ENCODE data around the gene SSB.

The SSB gene

GRCh38 chr2:169823996-169824372 lies 25.3 kb downstream of the SSB start:
- Histone ChIP-seq H2AFZ (ENCODE audit: low read length) (no peak overlapping the region), H3K4me1 (ENCODE audit: insufficient read depth, low read length, severe bottlenecking) (peaks cover 44% of the 10 kb centered on the region)

GRCh38 chr2:169824373-169825333 lies 26.0 kb downstream of the SSB start, which contains the start of gene METTL5:
METTL5 (minus strand) TSS chr2:169824905; CDS start chr2:169824597, 308 bp downstream.
- no peaks in the 10 kb centered on the region for H3K9me3 ChIP-seq (ENCODE audit: low read length)
- peak within 1 kb of the TSS; percentile 4; the same call in 1 of the 2 replicates for H2AFZ ChIP-seq (ENCODE audit: low read length)
- H3K9ac ChIP-seq (ENCODE audit: low read length) = peak within 1 kb of the TSS; percentile 81
- H3K4me1 ChIP-seq (ENCODE audit: insufficient read depth, low read length, severe bottlenecking) = peaks cover 48% of the 10 kb centered on the region
- peaks cover 42% of the 10 kb centered on the region for H3K79me2 ChIP-seq (ENCODE audit: insufficient read depth, low read length)
- H3F3A ChIP-seq (ENCODE audit: insufficient read depth, low read length) = 0 out of 2 replicates have a peak, but pooled peaks cover 2% of the 10 kb centered on the region
- peak within 1 kb of the TSS; percentile 80 for H3K4me3 ChIP-seq (ENCODE audit: low read depth, low read length, poor library complexity, severe bottlenecking)
- peak within 1 kb of the TSS; percentile 97 for H3K4me2 ChIP-seq (ENCODE audit: low read length)
- no peaks in the 10 kb centered on the region for H3K9me2 ChIP-seq (ENCODE audit: low read depth, low read length)
- H3K27ac ChIP-seq (ENCODE audit: low read depth, low read length, poor library complexity, severe bottlenecking) = peak within 1 kb of the TSS; percentile 3
- no peaks in the 10 kb centered on the region for H4K20me1 ChIP-seq (ENCODE audit: insufficient read depth, low read length)
- H3K36me3 ChIP-seq (ENCODE audit: insufficient read depth, low read length) = peaks cover 24% of the 10 kb centered on the region
- TF ChIP-seq EZH2 (IDR thresholded peaks at IDR 0.05; ENCODE audit: borderline replicate concordance, low read length) (no peak), CTCF (IDR thresholded peaks at IDR 0.05; ENCODE audit: low read length) (peak; percentile 99)
- no peaks in the 10 kb centered on the region for H3K27me3 ChIP-seq (ENCODE audit: insufficient read depth, low read length)

More at GRCh38 chr2:169823996-169824372, 25.3 kb downstream of the SSB start:
- Histone ChIP-seq H3K4me3 (ENCODE audit: low read depth, low read length, poor library complexity, severe bottlenecking) (peak overlapping the region; percentile 80), H3K27ac (ENCODE audit: low read depth, low read length, poor library complexity, severe bottlenecking) (no peak overlapping the region), H3K9me3 (ENCODE audit: low read length) (no peaks in the 10 kb centered on the region), H3K9me2 (ENCODE audit: low read depth, low read length) (no peaks in the 10 kb centered on the region), H3K4me2 (ENCODE audit: low read length) (peak overlapping the region; percentile 97), H3K27me3 (ENCODE audit: insufficient read depth, low read length) (no peaks in the 10 kb centered on the region), H3K79me2 (ENCODE audit: insufficient read depth, low read length) (peaks cover 39% of the 10 kb centered on the region), H3K9ac (ENCODE audit: low read length) (peak overlapping the region; percentile 81), H4K20me1 (ENCODE audit: insufficient read depth, low read length) (no peaks in the 10 kb centered on the region), H3F3A (ENCODE audit: insufficient read depth, low read length) (0 out of 2 replicates have a peak, but pooled peaks cover 2% of the 10 kb centered on the region), H3K36me3 (ENCODE audit: insufficient read depth, low read length) (peaks cover 29% of the 10 kb centered on the region)
- TF ChIP-seq EZH2 (IDR thresholded peaks at IDR 0.05; ENCODE audit: borderline replicate concordance, low read length) (no peak), CTCF (IDR thresholded peaks at IDR 0.05; ENCODE audit: low read length) (no peak)

DNA sequence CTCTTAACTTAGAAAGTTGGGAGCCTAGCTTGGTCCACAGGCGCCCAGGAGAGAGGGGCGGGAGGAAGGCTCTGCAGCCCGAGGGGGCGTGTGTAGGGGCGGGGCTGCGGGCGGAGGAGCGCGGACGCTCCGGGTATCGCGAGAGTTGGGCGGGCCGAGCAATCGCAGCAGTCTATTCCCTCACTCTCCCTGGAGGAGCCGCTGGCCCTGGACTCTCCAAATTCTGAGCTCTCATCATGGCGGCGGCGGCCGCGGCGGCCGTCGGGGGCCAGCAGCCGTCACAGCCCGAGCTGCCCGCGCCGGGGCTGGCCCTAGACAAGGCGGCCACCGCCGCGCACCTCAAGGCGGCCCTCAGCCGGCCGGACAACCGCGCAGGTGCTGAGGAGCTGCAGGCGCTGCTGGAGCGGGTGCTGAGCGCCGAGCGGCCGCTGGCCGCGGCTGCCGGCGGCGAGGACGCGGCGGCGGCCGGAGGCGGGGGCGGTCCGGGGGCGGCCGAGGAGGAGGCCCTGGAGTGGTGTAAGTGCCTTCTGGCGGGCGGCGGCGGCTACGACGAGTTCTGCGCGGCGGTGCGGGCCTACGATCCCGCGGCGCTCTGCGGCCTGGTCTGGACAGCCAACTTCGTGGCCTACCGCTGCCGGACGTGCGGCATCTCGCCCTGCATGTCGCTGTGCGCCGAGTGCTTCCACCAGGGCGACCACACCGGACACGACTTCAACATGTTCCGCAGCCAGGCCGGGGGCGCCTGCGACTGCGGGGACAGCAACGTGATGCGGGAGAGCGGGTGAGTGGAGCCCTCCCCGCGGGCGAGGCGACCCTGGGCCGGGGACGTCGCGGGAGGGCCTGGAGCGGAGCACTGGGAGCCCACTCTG lies 28.8 kb downstream of the SSB start, which contains the start of gene UBR3:
Gene UBR3, plus strand, starts transcription at position 183 of the 869 bp plus-strand sequence. Its CDS starts 54 bp downstream, at position 237.
- H3K79me2 ChIP-seq (ENCODE audit: insufficient read depth, low read length) = peaks cover 40% of the 10 kb centered on the region
- no peaks in the 10 kb centered on the region for H3F3A ChIP-seq (ENCODE audit: insufficient read depth, low read length)
- no peaks in the 10 kb centered on the region for H3K27me3 ChIP-seq (ENCODE audit: insufficient read depth, low read length)
- H3K4me3 ChIP-seq (ENCODE audit: low read depth, low read length, poor library complexity, severe bottlenecking) = peak within 1 kb of the TSS; percentile 93
- TF ChIP-seq EZH2 (IDR thresholded peaks at IDR 0.05; ENCODE audit: borderline replicate concordance, low read length) (no peak), CTCF (IDR thresholded peaks at IDR 0.05; ENCODE audit: low read length) (no peak)
- H3K9me2 ChIP-seq (ENCODE audit: low read depth, low read length) = no peaks in the 10 kb centered on the region
- peak within 1 kb of the TSS; percentile 76 for H3K9ac ChIP-seq (ENCODE audit: low read length)
- H3K27ac ChIP-seq (ENCODE audit: low read depth, low read length, poor library complexity, severe bottlenecking) = no peak within 1 kb of the TSS
- peaks cover 40% of the 10 kb centered on the region for H3K4me1 ChIP-seq (ENCODE audit: insufficient read depth, low read length, severe bottlenecking)
- H3K4me2 ChIP-seq (ENCODE audit: low read length) = peak within 1 kb of the TSS; percentile 71
- H3K9me3 ChIP-seq (ENCODE audit: low read length) = no peaks in the 10 kb centered on the region
- H4K20me1 ChIP-seq (ENCODE audit: insufficient read depth, low read length) = no peaks in the 10 kb centered on the region
- peak within 1 kb of the TSS; percentile 80 for H2AFZ ChIP-seq (ENCODE audit: low read length)
- H3K36me3 ChIP-seq (ENCODE audit: insufficient read depth, low read length) = peaks cover 8% of the 10 kb centered on the region; the same call in 1 of the 2 replicates
